HepG2 (cell line): ENCODE measurements around the gene HNRNPUL2. TPM values are rescaled to one million over a fixed set of nuclear protein-coding genes. Genes with fewer than 3 reads are reported as not detected.

Experiments
- ATF4 ChIP-seq, 2 experiments: fragments of 450-650 bp in 1 of 2; sonication (generic) in 1 of 2; formaldehyde crosslinking; IDR thresholded peaks; 2 replicates each; pipeline versions ENCODE4 v1.5.0 to v1.8.0; 2020 to 2022; ENCODE audit warnings: mild to moderate bottlenecking in 1 of 2, missing genetic modification reagents in 1 of 2
- BCL6 ChIP-seq: IDR thresholded peaks from 2 replicates; pipeline ENCODE4 v1.6.1; 2016; ENCODE audit warnings: missing genetic modification reagents, missing compliant biosample characterization
- CEBPG ChIP-seq: IDR thresholded peaks from 2 replicates; pipeline ENCODE4 v1.6.1; 2016
- FOXA3 ChIP-seq: IDR thresholded peaks from 2 replicates; pipeline ENCODE4 v1.6.1; 2016; ENCODE audit warnings: missing genetic modification reagents, missing compliant biosample characterization
- MEIS2 ChIP-seq: sonication (generic); formaldehyde crosslinking; IDR thresholded peaks from 2 replicates; pipeline ENCODE4 v1.9.0; 2021; ENCODE audit warnings: mild to moderate bottlenecking, missing genetic modification reagents
- MYC ChIP-seq: sonication (generic); formaldehyde crosslinking; IDR thresholded peaks from 2 replicates; pipeline ENCODE4 v1.9.0; 2021; ENCODE audit warnings: missing genetic modification reagents, borderline replicate concordance
- NFAT5 ChIP-seq: sonication (generic); formaldehyde crosslinking; IDR thresholded peaks from 2 replicates; pipeline ENCODE4 v1.4.0; 2020; ENCODE audit warnings: missing genetic modification reagents
- NFIC ChIP-seq: IDR thresholded peaks from 2 replicates; pipeline ENCODE4 v1.6.1; 2012; ENCODE audit warnings: mild to moderate bottlenecking, low read length, inconsistent platforms
- RARA ChIP-seq: IDR thresholded peaks from 2 replicates; pipeline ENCODE4 v1.6.1; 2016; ENCODE audit warnings: missing genetic modification reagents, missing compliant biosample characterization
- RXRB ChIP-seq: IDR thresholded peaks from 2 replicates; pipeline ENCODE4 v1.6.1; 2016; ENCODE audit warnings: borderline replicate concordance, missing genetic modification reagents, missing compliant biosample characterization
- SALL1 ChIP-seq: sonication (generic); formaldehyde crosslinking; IDR thresholded peaks from 2 replicates; pipeline ENCODE4 v1.8.0; 2022; ENCODE audit warnings: mild to moderate bottlenecking, missing genetic modification reagents
- SOX5 ChIP-seq: IDR thresholded peaks from 2 replicates; pipeline ENCODE4 v1.6.1; 2016; ENCODE audit warnings: borderline replicate concordance
- TEAD3 ChIP-seq: optimal IDR thresholded peaks from 2 replicates; pipeline ENCODE3; 2016; ENCODE audit warnings: borderline replicate concordance
- ZBTB21 ChIP-seq: sonication (generic); formaldehyde crosslinking; IDR thresholded peaks from 2 replicates; pipeline ENCODE4 v1.4.0; 2020; ENCODE audit warnings: missing genetic modification reagents
- ZFP37 ChIP-seq: sonication (generic); formaldehyde crosslinking; IDR thresholded peaks from 2 replicates; pipeline ENCODE4 v1.4.0; 2020; ENCODE audit warnings: missing genetic modification reagents, borderline replicate concordance
- ZHX2 ChIP-seq, 2 experiments: sonication (generic) in 1 of 2; formaldehyde crosslinking in 1 of 2; IDR thresholded peaks; 2 replicates each; pipeline versions ENCODE4 v1.6.1 to v1.9.0; 2014 to 2022; ENCODE audit warnings: antibody characterized with exemption in 1 of 2, borderline replicate concordance in 1 of 2, inconsistent platforms in 1 of 2, low read depth in 1 of 2, missing genetic modification reagents in 1 of 2
- ZNF430 ChIP-seq: sonication (generic); formaldehyde crosslinking; IDR thresholded peaks from 2 replicates; pipeline ENCODE4 v1.9.0; 2021; ENCODE audit warnings: mild to moderate bottlenecking, missing genetic modification reagents
- ZNF792 ChIP-seq: IDR thresholded peaks from 2 replicates; pipeline ENCODE4 v1.6.1; 2016
- ZNF83 ChIP-seq: sonication (generic); formaldehyde crosslinking; IDR thresholded peaks from 2 replicates; pipeline ENCODE4 v1.4.0; 2020; ENCODE audit warnings: missing genetic modification reagents, mild to moderate bottlenecking, borderline replicate concordance
- ZSCAN29 ChIP-seq: sonication (generic); formaldehyde crosslinking; conservative IDR thresholded peaks from 2 replicates; pipeline ENCODE4 v1.4.0; 2020; ENCODE audit warnings: mild to moderate bottlenecking, missing genetic modification reagents
- polyA plus RNA-seq, 8 experiments: library from polyadenylated mRNA; depleted of rRNA in 3 of 8; stranded (reverse) in 7 of 8; unstranded in 1 of 8; fragments of >200 nt; fragmentation: Illumina TruSeq in 4 of 8; extraction: Trizol in 4 of 8; gene quantifications; 2 replicates each; pipeline versions ENCODE4 v1.2.1 to v1.2.3, GENCODE V29; 2011 to 2016; ENCODE audit warnings: low read depth in 4 of 8, missing spikeins in 1 of 8, mixed read lengths in 1 of 8; ENCODE audit not compliant: insufficient read depth in 1 of 8
- total RNA-seq, 5 experiments: library from RNA; depleted of rRNA; stranded (reverse); fragments of >200 nt; fragmentation: Illumina TruSeq; extraction: Trizol; gene quantifications; 2 replicates each; pipeline ENCODE4 v1.2.3, GENCODE V29; 2016; ENCODE audit warnings: low read depth in 1 of 5

HNRNPUL2 gene
- total and polyA plus RNA-seq, 2 of the 13 experiments (the other 11 are each of a cell fraction or from before 2014, with no cell fraction given), result 8.4 to 9.6 TPM

- TF ChIP-seq MEIS2 (0 out of 2 replicates have a peak, but pooled peaks have one; percentile 39), MYC (CRISPR knock-in tag) (0 out of 2 replicates have a peak, but pooled peaks have one; percentile 15), BCL6 (peak; percentile 85), ZHX2 (IDR thresholded peaks at IDR 0.05; ENCODE audit: low read depth) (no peak), ZHX2 (CRISPR knock-in tag; IDR thresholded peaks at IDR 0.05; ENCODE audit: borderline replicate concordance) (no peak), ZNF430 (no peak), RARA (CRISPR knock-in tag) (0 out of 2 replicates have a peak, but pooled peaks have one; percentile 15), FOXA3 (0 out of 2 replicates have a peak, but pooled peaks have one; percentile 31), ZSCAN29 (no peak), ZNF83 (CRISPR knock-in tag) (no peak), SALL1 (CRISPR knock-in tag) (peak; percentile 23; the same call in 1 of the 2 replicates), CEBPG (CRISPR knock-in tag) (peak; percentile 79), NFAT5 (no peak), NFIC (no peak), TEAD3 (CRISPR knock-in tag) (peak; percentile 63), ZBTB21 (CRISPR knock-in tag) (no peak), SOX5 (CRISPR knock-in tag) (no peak), ZFP37 (peak; percentile 42; the same call in 1 of the 2 replicates), ATF4 (CRISPR knock-in tag; IDR thresholded peaks at IDR 0.05) (peak in 1 of 2 experiments; percentile 18; a peak in 1 of 4 replicates), ZNF792 (peak; percentile 41; the same call in 1 of the 2 replicates), RXRB (0 out of 2 replicates have a peak, but pooled peaks have one; percentile 33)
Measured at GRCh38 chr11:62680825-62681240, 46.4 kb downstream of the HNRNPUL2 start (continued).
